ENCODE results near the gene C11orf86. TPM values are rescaled to one million over a fixed set of nuclear protein-coding genes. Genes with fewer than 3 reads are reported as not detected.

C11orf86 gene
- total RNA-seq, 1 donor from 2014 or later = not detected

GRCh38 chr11:67022961-67023956, 48.2 kb downstream of the C11orf86 start, which contains the start of gene SYT12:
Gene SYT12, plus strand, starts transcription at chr11:67023134. Its CDS starts 7,011 bp downstream, at chr11:67030145.
- FAIRE-seq = no peak
- peak; percentile 51 to 55 for DNase-seq (ENCODE audit: low spot score in 2 of 2)

DNA sequence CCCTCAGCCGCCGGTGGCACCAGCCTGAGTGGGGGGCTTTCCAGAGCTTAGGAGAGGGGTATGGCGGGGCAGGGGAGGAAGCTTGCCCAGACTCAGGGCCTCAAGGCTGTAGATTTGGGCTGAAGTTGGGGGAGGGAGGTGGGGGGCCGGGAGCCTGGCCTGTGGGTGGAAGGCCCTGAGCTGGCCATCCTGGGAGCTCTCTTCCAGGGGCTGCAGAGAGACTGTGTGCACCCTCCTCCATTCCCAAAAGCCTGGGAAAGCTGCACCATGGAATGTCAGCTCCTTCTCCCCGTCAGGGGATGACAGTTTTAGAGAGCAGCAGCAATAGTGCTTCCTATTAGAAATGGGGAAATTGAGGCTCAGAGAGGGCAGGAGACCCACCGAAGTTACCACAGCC, 48.9 kb downstream of the C11orf86 start:
- no peak for FAIRE-seq
- DNase-seq (ENCODE audit: low spot score in 2 of 2) = no peak

- DNase-seq (ENCODE audit: low spot score in 2 of 2) (no peak), FAIRE-seq (no peak)
Observed at GRCh38 chr11:67024410-67024809, 49.3 kb downstream of the C11orf86 start.

GRCh38 chr11:67024966-67025365, 49.9 kb downstream of the C11orf86 start:
- FAIRE-seq (no peak), DNase-seq (ENCODE audit: low spot score in 2 of 2) (no peak)

GRCh38 chr11:67025750-67026149, 50.6 kb downstream of the C11orf86 start:
- FAIRE-seq (no peak), DNase-seq (ENCODE audit: low spot score in 2 of 2) (no peak)

Small RNA genes within 50 kb of the gene (small RNA-seq; reads per million reads assigned to genes)
- gene MIR3163 = not detected

Other genes with a start within 250 kb of the C11orf86 start
- gene SPTBN2, start 246.1 kb upstream of the C11orf86 start, total RNA-seq = 170 TPM
- gene RCE1, start 131.9 kb upstream of the C11orf86 start, total RNA-seq = 9.8 TPM
- 44.0 TPM for gene LRFN4, start 118.2 kb upstream of the C11orf86 start, total RNA-seq
- 13.0 TPM for gene PC, start 16.9 kb upstream of the C11orf86 start, total RNA-seq
- 0.41 TPM for gene SYT12, start 47.8 kb downstream of the C11orf86 start, total RNA-seq
- 0.82 TPM for gene RHOD, start 81.5 kb downstream of the C11orf86 start, total RNA-seq
- gene KDM2A, start 144.0 kb downstream of the C11orf86 start, total RNA-seq = 35.5 TPM